ENCODE results near the gene CIB4.

The CIB4 gene

GRCh38 chr2:26640781-26641564, at the start of gene CIB4:
Gene CIB4 (minus strand): TSS chr2:26641366. CDS start chr2:26641314, 52 bp downstream.
- DNase-seq = no peak

- DNase-seq = no peak
Measured at GRCh38 chr2:26687801-26688200, 46.6 kb upstream of the CIB4 start.

GRCh38 chr2:26687328-26687727, 46.2 kb upstream of the CIB4 start:
- no peak for DNase-seq

- peak in 5 of 56 donors; percentile 8 to 24 (median 12) for DNase-seq
Measured at GRCh38 chr2:26685989-26686839, 45.0 kb upstream of the CIB4 start.

GRCh38 chr2:26685341-26685740, 44.2 kb upstream of the CIB4 start:
- no peak for DNase-seq

DNA sequence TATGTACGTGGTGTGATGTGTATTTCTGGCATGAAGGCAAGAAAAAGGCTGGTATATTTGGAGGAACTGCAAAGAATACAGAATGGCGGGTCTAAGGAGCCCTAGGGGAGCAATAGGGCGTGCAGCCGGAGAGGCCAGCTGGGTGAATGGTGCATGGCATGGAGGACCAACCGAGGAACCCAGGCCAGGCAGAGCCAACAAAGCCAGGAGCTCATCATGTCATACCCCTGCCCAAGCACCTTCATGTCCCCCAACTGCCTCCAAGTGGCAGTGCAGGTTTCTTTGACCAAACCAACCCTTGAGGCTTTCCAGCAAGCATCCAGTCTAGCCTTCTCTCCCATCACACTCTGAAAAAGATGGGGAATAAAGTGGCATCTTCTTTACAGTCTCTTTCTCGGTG, 42.4 kb upstream of the CIB4 start:
- DNase-seq = no peak

DNA sequence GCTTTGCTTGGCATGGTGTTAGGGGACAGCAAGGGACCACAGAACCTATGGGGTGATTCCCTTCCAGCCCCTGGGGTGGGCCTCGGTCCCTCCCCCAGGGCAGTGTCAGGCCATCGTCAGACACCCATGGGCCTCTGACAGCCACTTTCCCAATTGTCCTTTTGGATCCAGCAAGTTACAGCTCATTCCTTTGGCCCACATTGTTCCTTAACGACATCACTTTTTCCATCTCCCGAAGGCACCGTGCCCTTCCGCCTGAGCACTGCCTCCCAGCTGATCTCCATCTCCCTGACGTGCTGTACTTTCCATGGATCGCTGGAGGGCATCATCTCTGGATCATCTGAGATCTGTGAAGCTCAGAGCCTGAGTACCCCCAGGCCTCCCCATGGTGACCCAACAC, 41.0 kb upstream of the CIB4 start:
- DNase-seq = no peak

DNA sequence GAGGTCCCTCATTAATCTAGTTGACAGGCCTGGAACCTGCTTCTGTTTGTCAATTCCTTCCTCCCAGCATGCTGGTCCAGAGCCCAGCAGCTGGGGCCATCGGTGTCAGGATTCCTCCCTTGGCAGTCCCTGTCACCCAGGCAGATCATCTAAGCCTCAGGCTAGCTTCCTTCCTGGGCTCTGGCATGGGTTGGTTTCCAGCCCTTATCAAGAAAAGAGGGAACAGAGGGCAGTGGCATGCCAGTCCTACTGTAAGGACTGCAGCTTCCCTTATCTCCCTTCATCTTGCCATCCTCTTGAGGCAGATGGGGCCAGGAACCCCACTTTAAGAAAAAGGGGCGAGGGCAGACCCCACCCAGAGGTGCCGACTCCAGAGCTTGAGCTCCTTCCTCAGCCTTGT, 40.5 kb upstream of the CIB4 start:
- DNase-seq = no peak

GRCh38 chr2:26679867-26680266, 38.7 kb upstream of the CIB4 start:
- no peak for DNase-seq

DNA sequence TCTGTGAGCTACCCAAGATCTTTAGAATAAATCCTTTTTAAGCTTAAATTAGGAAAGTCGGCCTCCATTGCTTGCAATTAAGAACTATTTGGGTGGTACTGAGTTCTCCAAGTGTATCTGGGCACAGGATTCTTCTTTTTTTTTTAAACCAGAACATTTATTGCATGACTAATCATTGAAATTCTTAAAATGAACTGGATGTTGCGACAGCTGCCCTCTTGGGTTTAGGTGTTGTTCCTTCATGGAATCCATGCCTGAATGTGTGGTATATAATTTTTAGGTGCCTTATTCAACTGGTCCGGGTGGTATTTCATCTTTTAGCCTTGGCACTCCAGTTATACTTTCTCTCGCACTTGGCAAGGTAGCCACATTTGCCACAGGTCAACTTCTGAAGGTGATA, 36.9 kb upstream of the CIB4 start:
- DNase-seq = no peak

DNA sequence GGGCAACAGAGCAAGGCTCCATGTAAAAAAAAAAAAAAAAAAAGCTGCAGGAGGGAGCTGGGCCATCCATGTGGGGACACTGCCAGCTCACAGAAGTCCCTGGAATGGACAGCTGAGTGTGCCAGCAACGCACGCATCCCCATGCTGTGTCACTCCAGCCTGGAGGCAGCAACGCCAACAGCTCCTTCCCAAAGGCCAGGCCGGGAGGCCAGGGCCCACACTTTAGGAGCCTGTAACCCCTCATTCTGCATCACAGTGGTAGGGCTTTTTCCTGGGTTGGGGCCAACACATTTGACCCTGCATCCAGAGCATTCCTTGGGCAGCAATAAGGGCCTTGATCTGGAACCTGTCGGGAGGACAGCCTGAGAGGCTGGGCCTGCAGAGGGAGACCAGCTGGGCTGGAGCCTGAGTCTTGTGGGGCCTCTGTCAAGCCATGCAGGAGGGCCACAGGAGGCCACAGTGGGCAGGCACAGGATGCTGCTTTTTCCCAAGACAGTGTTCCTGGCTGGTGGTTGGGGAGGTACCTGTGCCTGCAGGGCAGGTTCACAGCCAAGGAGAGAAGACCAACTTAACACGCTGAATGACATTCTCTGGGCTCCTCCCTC, 34.6 kb upstream of the CIB4 start:
- no peak for DNase-seq

DNA sequence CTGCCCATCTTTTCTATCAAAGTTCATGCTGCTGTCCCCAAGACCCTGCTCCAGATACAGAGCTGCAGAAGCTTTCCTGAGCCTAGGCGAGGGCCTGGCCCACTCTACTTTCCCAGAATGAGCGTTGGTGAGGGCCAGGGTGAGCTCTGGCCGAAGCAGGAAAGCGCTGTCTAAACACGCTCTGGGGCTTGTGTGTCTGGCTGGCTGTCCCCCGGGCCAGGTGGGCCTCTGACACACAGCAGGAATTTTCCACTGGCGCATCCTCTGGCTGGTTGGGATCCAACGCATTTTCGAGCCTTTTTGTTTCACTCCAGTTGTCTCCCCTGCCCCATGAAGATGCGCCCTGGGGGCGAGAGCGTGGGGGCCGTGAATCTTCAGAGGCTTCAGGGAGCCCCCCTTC, 33.6 kb upstream of the CIB4 start:
- DNase-seq = no peak

DNA sequence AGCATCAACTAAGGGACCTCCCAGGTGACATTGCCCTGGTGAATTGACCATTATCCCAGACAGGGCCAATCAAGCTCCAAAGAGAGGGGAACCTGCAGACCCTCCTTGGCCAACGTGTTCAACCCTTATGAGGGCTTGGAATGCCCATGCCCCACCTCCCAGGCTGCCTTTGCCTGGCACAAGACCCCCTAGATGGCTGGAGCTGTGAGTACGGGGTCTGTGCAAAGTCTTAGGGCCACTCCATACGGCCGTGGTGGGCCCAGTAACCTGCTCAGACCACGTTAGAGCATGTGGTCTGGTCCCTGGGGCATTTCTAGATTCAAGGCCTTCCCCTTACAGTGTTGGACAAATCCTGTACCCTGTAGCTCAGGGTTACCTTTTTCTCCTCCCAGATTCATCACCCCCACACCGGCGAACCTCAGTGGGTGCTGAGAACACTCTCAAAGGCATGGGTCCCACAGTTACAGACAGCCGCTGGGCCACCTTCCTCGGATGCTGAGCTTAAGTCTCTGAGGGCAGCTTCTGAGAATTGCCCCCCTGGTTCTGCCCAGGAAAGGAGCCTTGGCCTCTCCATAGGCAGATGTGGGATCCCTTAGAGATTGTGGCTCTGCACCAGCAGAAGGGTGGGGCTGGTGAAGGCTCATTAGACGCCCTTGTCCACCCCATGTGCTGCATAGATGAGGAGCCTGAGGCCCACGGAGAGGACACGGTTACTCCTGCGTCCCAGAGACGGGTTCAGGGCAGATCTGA, 33.0 kb upstream of the CIB4 start:
- DNase-seq = no peak

GRCh38 chr2:26672818-26673393, 31.7 kb upstream of the CIB4 start:
- DNase-seq = no peak

DNA sequence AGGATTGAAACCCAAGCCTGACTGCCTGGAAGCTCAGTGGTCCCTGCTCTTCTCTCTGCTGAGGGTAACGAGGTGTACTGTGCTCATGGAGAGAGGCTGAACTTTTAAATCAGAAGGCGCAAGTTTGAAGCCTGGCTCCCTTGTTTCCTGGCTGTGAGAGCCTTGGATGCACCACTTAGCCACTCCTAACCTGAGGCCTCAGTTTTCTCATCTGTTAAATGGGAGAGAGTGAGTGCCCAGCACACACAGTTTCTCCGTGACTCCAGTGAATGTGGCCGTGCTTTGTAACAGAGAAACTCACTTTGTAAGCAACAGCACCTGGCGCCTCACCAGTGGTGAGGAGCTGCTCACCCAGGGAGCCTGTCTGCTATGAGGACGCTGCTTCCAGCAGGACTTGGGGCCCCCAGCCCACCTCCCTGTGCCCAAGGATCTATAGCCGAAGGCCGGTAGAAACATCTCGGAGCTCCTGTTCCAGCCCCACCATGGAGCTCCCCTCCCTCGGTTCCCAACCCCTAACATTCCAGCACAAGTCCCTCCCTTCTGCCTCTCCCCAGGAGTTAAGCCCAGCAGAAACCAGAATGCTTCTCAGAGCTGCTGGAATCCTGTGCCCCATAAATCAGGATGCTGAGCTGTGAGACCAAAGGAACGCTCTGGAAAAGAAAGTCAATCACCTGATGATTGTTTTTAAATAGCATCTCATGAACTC, 31.1 kb upstream of the CIB4 start:
- no peak for DNase-seq

DNA sequence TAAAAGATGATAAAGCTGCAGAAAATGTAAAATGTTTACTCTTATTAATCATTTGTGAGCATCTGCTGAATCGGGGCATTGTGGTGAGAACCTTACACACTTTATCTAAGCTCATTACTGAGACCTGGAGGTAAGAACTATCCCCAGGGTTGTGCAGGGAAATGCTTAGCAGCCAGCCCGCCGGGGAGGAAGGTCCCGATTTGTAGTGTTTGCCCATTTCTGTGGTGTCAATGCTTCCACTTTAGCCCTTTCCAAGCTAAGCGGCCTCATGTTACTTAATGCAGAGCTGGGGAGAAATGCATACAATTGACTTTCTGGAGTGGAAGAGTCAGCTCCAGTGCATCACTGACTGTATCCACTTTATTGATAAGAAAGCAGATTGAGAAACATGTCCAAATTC, 30.5 kb upstream of the CIB4 start:
- DNase-seq = no peak

GRCh38 chr2:26670931-26671460, 29.8 kb upstream of the CIB4 start:
- DNase-seq = no peak

DNA sequence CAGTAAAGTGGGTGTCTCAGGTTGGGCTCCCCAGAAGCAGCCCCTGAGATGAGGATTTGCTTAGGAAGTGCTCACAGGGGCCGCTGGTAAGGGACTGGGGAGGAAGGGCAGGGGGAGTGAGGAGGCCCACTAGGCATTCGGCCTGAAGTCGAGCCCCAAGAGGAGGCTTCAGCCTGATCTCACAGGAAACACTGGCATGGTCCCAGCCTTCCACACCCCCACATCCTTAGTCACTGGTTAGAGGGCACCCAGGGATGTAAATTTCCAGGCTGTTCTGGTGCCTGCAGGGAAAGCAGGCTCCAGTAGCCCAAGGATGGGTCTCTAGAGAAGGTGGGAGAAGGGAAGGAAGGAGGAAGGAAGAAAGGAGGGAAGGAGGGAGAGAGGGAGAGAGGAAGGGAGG, 29.0 kb upstream of the CIB4 start:
- DNase-seq = no peak

- no peak for DNase-seq
Measured at GRCh38 chr2:26668856-26669750, 27.9 kb upstream of the CIB4 start.
